MG63 (cell line): ENCODE measurements around the gene ZBED5. TPM values are rescaled to one million over a fixed set of nuclear protein-coding genes. Genes with fewer than 3 reads are reported as not detected.
"Not testable (repeated sequence)": the region's sequence is repeated elsewhere in the genome, so short reads cannot be mapped to it uniquely, and the experiment has no call there.

Source experiments
- DNase-seq: peaks from one replicate; pipeline ENCODE4 v3.0.0-alpha.2; 2020
- H3K27me3 ChIP-seq: fragments of 250-450 bp; sonication (Bioruptor Pico); 2 replicates; pipeline ENCODE4 v1.5.1; 2020; ENCODE audit warnings: mild to moderate bottlenecking, moderate library complexity
- H3K36me3 ChIP-seq: fragments of 250-450 bp; sonication (Bioruptor Pico); 2 replicates; pipeline ENCODE4 v1.5.1; 2020; ENCODE audit warnings: mild to moderate bottlenecking, moderate library complexity
- H3K4me3 ChIP-seq: fragments of 250-450 bp; sonication (Bioruptor Pico); 2 replicates; pipeline ENCODE4 v1.5.1; 2020; ENCODE audit warnings: mild to moderate bottlenecking, moderate library complexity
- H3K9me3 ChIP-seq: fragments of 250-450 bp; sonication (Bioruptor Pico); 2 replicates; pipeline ENCODE4 v1.5.1; 2020; ENCODE audit warnings: mild to moderate bottlenecking, moderate library complexity
- total RNA-seq: library from RNA; depleted of rRNA; stranded (reverse); fragments of >200 nt; shearing (Covaris generic); gene quantifications from 2 replicates; pipeline ENCODE4 v1.2.3, GENCODE V29; 2014; ENCODE audit warnings: low replicate concordance

ZBED5 gene
- total RNA-seq, 1 experiment from 2014 or later, result 13.9 TPM

GRCh38 chr11:10887307-10887706 is 29.5 kb upstream of the ZBED5 start:
- Histone ChIP-seq H3K27me3 (no peaks in the 10 kb centered on the region), H3K9me3 (peaks cover 12% of the 10 kb centered on the region; the same call in 1 of the 2 replicates), H3K4me3 (no peak overlapping the region), H3K36me3 (no peaks in the 10 kb centered on the region)
- no peak for DNase-seq

GRCh38 chr11:10886652-10887250 is 28.9 kb upstream of the ZBED5 start:
- H3K36me3 ChIP-seq, result no peaks in the 10 kb centered on the region
- H3K27me3 ChIP-seq, result no peaks in the 10 kb centered on the region
- no peak overlapping the region for H3K4me3 ChIP-seq
- peaks cover 12% of the 10 kb centered on the region; the same call in 1 of the 2 replicates for H3K9me3 ChIP-seq
- DNase-seq, result no peak

GRCh38 chr11:10885703-10886363 is 28.0 kb upstream of the ZBED5 start:
- peak; percentile 60 for DNase-seq
- Histone ChIP-seq H3K9me3 (peaks cover 12% of the 10 kb centered on the region; the same call in 1 of the 2 replicates), H3K4me3 (no peak overlapping the region), H3K36me3 (no peaks in the 10 kb centered on the region), H3K27me3 (no peaks in the 10 kb centered on the region)

- not testable (repeated sequence) for H3K9me3 ChIP-seq, DNase-seq, H3K36me3 ChIP-seq, H3K27me3 ChIP-seq, H3K4me3 ChIP-seq
Observed at GRCh38 chr11:10884292-10884691, 26.4 kb upstream of the ZBED5 start.

- peaks cover 2% of the 10 kb centered on the region; the same call in 1 of the 2 replicates for H3K9me3 ChIP-seq
- H3K4me3 ChIP-seq, result no peak overlapping the region
- H3K27me3 ChIP-seq, result no peaks in the 10 kb centered on the region
- no peaks in the 10 kb centered on the region; the same call in 1 of the 2 replicates for H3K36me3 ChIP-seq
- no peak for DNase-seq
Observed at GRCh38 chr11:10881892-10882291, 24.0 kb upstream of the ZBED5 start.

GRCh38 chr11:10878408-10879214 is 20.8 kb upstream of the ZBED5 start:
- Histone ChIP-seq H3K36me3 (no peaks in the 10 kb centered on the region; the same call in 1 of the 2 replicates), H3K27me3 (no peaks in the 10 kb centered on the region), H3K9me3 (peaks cover 3% of the 10 kb centered on the region), H3K4me3 (no peak overlapping the region)
- no peak for DNase-seq

GRCh38 chr11:10876158-10876557 is 18.3 kb upstream of the ZBED5 start:
- Histone ChIP-seq H3K36me3 (no peaks in the 10 kb centered on the region; the same call in 1 of the 2 replicates), H3K27me3 (no peaks in the 10 kb centered on the region), H3K9me3 (peaks cover 23% of the 10 kb centered on the region), H3K4me3 (no peak overlapping the region)
- DNase-seq, result no peak

- H3K4me3 ChIP-seq, result no peak overlapping the region
- no peak for DNase-seq
- no peaks in the 10 kb centered on the region for H3K27me3 ChIP-seq
- H3K9me3 ChIP-seq, result peaks cover 25% of the 10 kb centered on the region
- no peaks in the 10 kb centered on the region; the same call in 1 of the 2 replicates for H3K36me3 ChIP-seq
Observed at GRCh38 chr11:10875430-10876021, 17.7 kb upstream of the ZBED5 start.

- no peaks in the 10 kb centered on the region for H3K27me3 ChIP-seq
- peaks cover 25% of the 10 kb centered on the region for H3K9me3 ChIP-seq
- no peak for DNase-seq
- no peaks in the 10 kb centered on the region; the same call in 1 of the 2 replicates for H3K36me3 ChIP-seq
- H3K4me3 ChIP-seq, result no peak overlapping the region
Observed at GRCh38 chr11:10872097-10872496, 14.2 kb upstream of the ZBED5 start.

- Histone ChIP-seq H3K27me3 (no peaks in the 10 kb centered on the region), H3K36me3 (no peaks in the 10 kb centered on the region), H3K4me3 (no peak overlapping the region), H3K9me3 (peaks cover 26% of the 10 kb centered on the region)
- no peak for DNase-seq
Observed at GRCh38 chr11:10868352-10868751, 10.5 kb upstream of the ZBED5 start.

GRCh38 chr11:10866893-10867331 is 9.1 kb upstream of the ZBED5 start:
- Histone ChIP-seq H3K27me3 (no peaks in the 10 kb centered on the region), H3K36me3 (no peaks in the 10 kb centered on the region), H3K9me3 (peaks cover 14% of the 10 kb centered on the region), H3K4me3 (no peak overlapping the region)
- peak; percentile 54 for DNase-seq

- Histone ChIP-seq H3K27me3 (no peaks in the 10 kb centered on the region), H3K36me3 (no peaks in the 10 kb centered on the region), H3K4me3 (no peak overlapping the region), H3K9me3 (peaks cover 7% of the 10 kb centered on the region)
- no peak for DNase-seq
Observed at GRCh38 chr11:10865837-10866270, 8.0 kb upstream of the ZBED5 start.

- no peaks in the 10 kb centered on the region for H3K27me3 ChIP-seq
- H3K9me3 ChIP-seq, result peaks cover 7% of the 10 kb centered on the region
- H3K4me3 ChIP-seq, result no peak overlapping the region
- DNase-seq, result no peak
- H3K36me3 ChIP-seq, result no peaks in the 10 kb centered on the region
Observed at GRCh38 chr11:10864688-10865087, 6.8 kb upstream of the ZBED5 start.

GRCh38 chr11:10862446-10862845 is 4.6 kb upstream of the ZBED5 start:
- peaks cover 7% of the 10 kb centered on the region for H3K9me3 ChIP-seq
- no peaks in the 10 kb centered on the region for H3K27me3 ChIP-seq
- no peak for DNase-seq
- H3K4me3 ChIP-seq, result no peak overlapping the region
- H3K36me3 ChIP-seq, result no peaks in the 10 kb centered on the region

- peaks cover 3% of the 10 kb centered on the region; the same call in 1 of the 2 replicates for H3K36me3 ChIP-seq
- no peak overlapping the region for H3K4me3 ChIP-seq
- H3K9me3 ChIP-seq, result peaks cover 7% of the 10 kb centered on the region
Observed at GRCh38 chr11:10861799-10862198, 3.9 kb upstream of the ZBED5 start.

GRCh38 chr11:10861047-10861446 is 3.2 kb upstream of the ZBED5 start:
- no peak overlapping the region for H3K4me3 ChIP-seq
- DNase-seq, result no peak
- no peaks in the 10 kb centered on the region for H3K27me3 ChIP-seq
- peaks cover 4% of the 10 kb centered on the region for H3K9me3 ChIP-seq
- peaks cover 7% of the 10 kb centered on the region for H3K36me3 ChIP-seq

More at GRCh38 chr11:10861799-10862198, 3.9 kb upstream of the ZBED5 start:
- H3K27me3 ChIP-seq, result no peaks in the 10 kb centered on the region
- DNase-seq, result no peak
